ENCODE results near the gene CCDC107.

CCDC107 gene

GRCh38 chr9:35686222-35687203, 28.4 kb downstream of the CCDC107 start:
- no peak for DNase-seq

GRCh38 chr9:35687306-35687705, 29.2 kb downstream of the CCDC107 start:
- DNase-seq: no peak

GRCh38 chr9:35687972-35688557, 30.0 kb downstream of the CCDC107 start:
- no peak for DNase-seq

- no peak for DNase-seq
These were observed 30.8 kb downstream of the CCDC107 start for GRCh38 chr9:35688558-35689541.

GRCh38 chr9:35689542-35690293, 31.6 kb downstream of the CCDC107 start, which contains the start of gene TPM2:
Gene TPM2 (minus strand): TSS chr9:35689925. CDS start chr9:35689817, 108 bp downstream.
- DNase-seq: no peak

GRCh38 chr9:35690294-35690613, 32.2 kb downstream of the CCDC107 start:
- no peak for DNase-seq

GRCh38 chr9:35690614-35691333, 32.7 kb downstream of the CCDC107 start:
- DNase-seq: peak; percentile 16 to 25

- no peak for DNase-seq
These were observed 33.2 kb downstream of the CCDC107 start for GRCh38 chr9:35691334-35691650.

- no peak for DNase-seq
These were observed 33.7 kb downstream of the CCDC107 start for GRCh38 chr9:35691757-35692301.

- no peak for DNase-seq
These were observed 37.9 kb downstream of the CCDC107 start for GRCh38 chr9:35695943-35696401.

- peak; percentile 41 to 43 for DNase-seq
These were observed 38.6 kb downstream of the CCDC107 start for GRCh38 chr9:35696520-35697215.

- DNase-seq: no peak
These were observed 39.4 kb downstream of the CCDC107 start for GRCh38 chr9:35697486-35697885.

- no peak for DNase-seq
These were observed 40.1 kb downstream of the CCDC107 start for GRCh38 chr9:35698231-35698630.

- DNase-seq: no peak
These were observed 41.9 kb downstream of the CCDC107 start for GRCh38 chr9:35700031-35700430.

- no peak for DNase-seq
These were observed 42.9 kb downstream of the CCDC107 start for GRCh38 chr9:35700942-35701341.

- no peak for DNase-seq
These were observed 44.6 kb downstream of the CCDC107 start for GRCh38 chr9:35702696-35703095.

- no peak for DNase-seq
These were observed 46.0 kb downstream of the CCDC107 start for GRCh38 chr9:35703906-35704672.

- DNase-seq: no peak
These were observed 47.3 kb downstream of the CCDC107 start for GRCh38 chr9:35705372-35705771.

- no peak for DNase-seq
These were observed 47.8 kb downstream of the CCDC107 start for GRCh38 chr9:35705836-35706430.

Measured in activated CD4-positive, alpha-beta T cell treated with anti-CD3 and anti-CD28 coated beads, Interleukin-2, amount 50 U/mL, for 4 hours (primary cell).